HG03066 (cell line): ENCODE data around the gene QRFP.
"Not testable (repeated sequence)": the region's sequence is repeated elsewhere in the genome, so short reads cannot be mapped to it uniquely, and the experiment has no call there.

Experiments used
- ATAC-seq: cut with Tn5 transposase; IDR thresholded peaks from one replicate; pipeline ENCODE4 v1.9.1; 2021; ENCODE audit warnings: low read depth; ENCODE audit not compliant: unreplicated experiment

Gene QRFP

GRCh38 chr9:130858739-130859705 is 37.6 kb downstream of the QRFP start:
- ATAC-seq = no peak

GRCh38 chr9:130857864-130858738 is 38.5 kb downstream of the QRFP start:
- no peak for ATAC-seq

- no peak for ATAC-seq
Observed at GRCh38 chr9:130856474-130856873, 40.1 kb downstream of the QRFP start.

GRCh38 chr9:130854835-130855234 is 41.8 kb downstream of the QRFP start:
- ATAC-seq = no peak

GRCh38 chr9:130854092-130854491 is 42.5 kb downstream of the QRFP start:
- ATAC-seq = no peak

- no peak for ATAC-seq
Observed at GRCh38 chr9:130852801-130853200, 43.8 kb downstream of the QRFP start.

- ATAC-seq = no peak
Observed at GRCh38 chr9:130849356-130849755, 47.3 kb downstream of the QRFP start.

GRCh38 chr9:130848514-130848913 is 48.1 kb downstream of the QRFP start:
- ATAC-seq = not testable (repeated sequence)

GRCh38 chr9:130847306-130848217 is 49.0 kb downstream of the QRFP start:
- no peak for ATAC-seq

- ATAC-seq = no peak
Observed at GRCh38 chr9:130846487-130847305, 49.9 kb downstream of the QRFP start.

- ATAC-seq = no peak
Observed at GRCh38 chr9:130845901-130846481, 50.6 kb downstream of the QRFP start.

GRCh38 chr9:130845254-130845653 is 51.4 kb downstream of the QRFP start:
- no peak for ATAC-seq

- no peak for ATAC-seq
Observed at GRCh38 chr9:130844044-130844451, 52.6 kb downstream of the QRFP start.

GRCh38 chr9:130843049-130843908 is 53.3 kb downstream of the QRFP start:
- no peak for ATAC-seq
